GM19099 (cell line): ENCODE results near the gene TTI1.

Experiments
- POLR2A ChIP-seq: IDR thresholded peaks from 3 replicates; pipeline ENCODE4 v1.6.1; 2011; ENCODE audit warnings: low read depth; ENCODE audit not compliant: insufficient read length; ENCODE audit errors: extremely low read depth

Gene TTI1

GRCh38 chr20:37946946-37947345 lies 86.3 kb downstream of the TTI1 start:
- no peak for TF ChIP-seq POLR2A

DNA sequence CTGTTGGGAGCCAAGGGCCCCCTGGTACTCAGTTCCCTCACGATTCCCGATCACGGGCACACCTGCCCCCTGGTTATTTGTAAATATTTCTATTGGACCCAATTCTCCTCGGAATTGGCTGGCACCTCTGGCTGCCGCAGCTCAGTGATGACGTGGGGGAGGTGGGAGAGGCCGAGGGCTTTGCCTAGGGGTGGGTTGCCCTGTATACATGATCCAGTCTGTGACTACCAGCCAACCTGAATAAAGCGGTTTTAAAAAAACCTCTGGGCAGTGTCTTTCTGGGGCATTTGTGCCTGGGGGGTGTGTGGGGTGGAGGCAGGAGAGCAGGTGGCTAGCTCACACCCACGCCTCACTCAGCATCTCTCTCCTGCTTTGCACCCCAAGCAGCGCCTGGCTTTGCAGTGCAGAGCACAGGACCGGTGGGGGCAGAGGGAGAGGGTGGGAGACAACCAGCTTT lies 88.1 kb downstream of the TTI1 start:
- no peak for TF ChIP-seq POLR2A

DNA sequence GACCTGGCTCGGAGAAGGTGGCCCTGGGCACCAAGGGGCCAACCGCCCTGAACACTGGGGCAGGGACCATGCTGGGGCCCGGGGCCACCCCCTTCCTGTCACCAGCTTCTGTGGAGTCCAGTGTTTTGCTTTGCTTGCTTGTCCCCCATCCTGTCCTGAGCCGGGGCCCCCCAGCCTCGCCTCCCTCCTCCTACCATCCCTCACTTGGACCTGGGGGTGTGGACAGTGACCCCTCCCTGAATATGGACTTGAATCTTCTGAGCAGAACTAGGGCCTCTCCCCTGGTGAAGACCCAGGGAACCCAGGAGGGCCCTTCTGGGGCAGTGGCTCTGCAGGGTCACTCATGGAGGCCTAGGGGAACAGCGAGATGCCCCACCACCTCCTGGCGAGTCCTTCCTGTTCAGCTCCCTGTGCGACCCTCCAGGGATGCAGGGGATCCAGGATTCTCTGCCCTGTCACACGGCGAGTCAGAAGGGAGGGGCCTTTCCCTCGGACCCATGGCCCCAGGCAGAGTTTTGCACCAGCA lies 88.7 kb downstream of the TTI1 start:
- no peak for TF ChIP-seq POLR2A

DNA sequence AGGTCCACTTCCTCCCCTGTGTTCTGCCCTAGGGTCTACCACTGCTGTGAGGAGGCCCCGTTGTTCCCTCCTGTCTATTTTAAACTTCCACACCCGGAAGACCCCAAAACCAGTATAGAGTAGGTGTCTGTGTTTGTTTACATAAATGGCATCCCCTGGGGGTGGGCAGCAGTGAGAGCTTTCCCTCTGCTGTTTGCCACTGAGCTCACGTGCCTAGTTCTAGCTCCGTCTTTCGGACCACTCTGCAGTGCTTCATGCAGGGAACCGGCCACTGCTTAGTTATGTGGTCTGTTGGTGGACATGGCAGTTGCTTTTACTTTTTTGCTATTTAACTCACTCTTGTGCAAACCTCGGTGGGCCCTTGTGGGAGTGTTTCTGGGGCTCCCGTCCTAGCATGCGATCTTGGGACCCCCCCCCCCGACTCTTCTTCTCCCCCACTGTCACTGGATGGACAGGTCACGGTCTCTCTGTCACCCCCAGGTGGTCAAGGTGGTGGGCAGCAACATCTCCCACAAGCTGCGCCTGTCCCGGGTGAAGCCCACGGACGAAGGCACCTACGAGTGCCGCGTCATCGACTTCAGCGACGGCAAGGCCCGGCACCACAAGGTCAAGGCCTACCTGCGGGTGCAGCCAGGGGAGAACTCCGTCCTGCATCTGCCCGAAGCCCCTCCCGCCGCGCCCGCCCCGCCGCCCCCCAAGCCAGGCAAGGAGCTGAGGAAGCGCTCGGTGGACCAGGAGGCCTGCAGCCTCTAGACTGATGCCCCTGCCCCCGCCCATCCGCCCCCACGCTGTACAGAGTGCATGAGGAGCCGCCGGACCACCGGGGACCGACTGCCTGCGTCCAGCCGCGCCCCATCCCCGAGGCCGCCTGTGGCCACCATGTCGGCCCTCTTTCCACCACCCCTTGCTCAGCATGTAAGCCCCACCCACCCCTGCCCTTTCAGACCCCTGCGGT lies 89.5 kb downstream of the TTI1 start:
- TF ChIP-seq POLR2A: no peak

- TF ChIP-seq POLR2A: no peak
Observed at GRCh38 chr20:37943033-37943432, 90.2 kb downstream of the TTI1 start.

GRCh38 chr20:37941992-37942391 lies 91.3 kb downstream of the TTI1 start:
- no peak for TF ChIP-seq POLR2A

GRCh38 chr20:37941332-37941731 lies 91.9 kb downstream of the TTI1 start:
- TF ChIP-seq POLR2A: no peak

DNA sequence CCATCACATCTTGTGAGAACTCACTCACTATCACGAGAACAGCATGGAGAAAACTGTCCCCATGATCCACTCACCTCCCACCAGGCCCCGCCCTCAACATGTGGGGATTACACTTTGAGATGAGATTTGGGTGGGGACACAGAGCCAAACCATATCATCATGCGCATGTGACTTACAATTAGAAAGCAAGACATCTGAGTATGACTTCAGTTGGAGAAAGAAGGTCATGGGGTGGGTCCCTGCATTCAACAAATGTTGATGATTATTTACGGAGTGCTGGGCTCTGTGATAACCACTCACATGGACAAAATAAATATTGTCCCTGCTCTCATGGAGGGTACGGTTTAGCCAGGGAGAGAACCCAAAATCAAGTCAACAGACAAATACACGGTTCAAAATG lies 92.4 kb downstream of the TTI1 start:
- no peak for TF ChIP-seq POLR2A

GRCh38 chr20:37939701-37940560 lies 93.3 kb downstream of the TTI1 start:
- TF ChIP-seq POLR2A: no peak

- TF ChIP-seq POLR2A: no peak
Observed at GRCh38 chr20:37938954-37939353, 94.3 kb downstream of the TTI1 start.

DNA sequence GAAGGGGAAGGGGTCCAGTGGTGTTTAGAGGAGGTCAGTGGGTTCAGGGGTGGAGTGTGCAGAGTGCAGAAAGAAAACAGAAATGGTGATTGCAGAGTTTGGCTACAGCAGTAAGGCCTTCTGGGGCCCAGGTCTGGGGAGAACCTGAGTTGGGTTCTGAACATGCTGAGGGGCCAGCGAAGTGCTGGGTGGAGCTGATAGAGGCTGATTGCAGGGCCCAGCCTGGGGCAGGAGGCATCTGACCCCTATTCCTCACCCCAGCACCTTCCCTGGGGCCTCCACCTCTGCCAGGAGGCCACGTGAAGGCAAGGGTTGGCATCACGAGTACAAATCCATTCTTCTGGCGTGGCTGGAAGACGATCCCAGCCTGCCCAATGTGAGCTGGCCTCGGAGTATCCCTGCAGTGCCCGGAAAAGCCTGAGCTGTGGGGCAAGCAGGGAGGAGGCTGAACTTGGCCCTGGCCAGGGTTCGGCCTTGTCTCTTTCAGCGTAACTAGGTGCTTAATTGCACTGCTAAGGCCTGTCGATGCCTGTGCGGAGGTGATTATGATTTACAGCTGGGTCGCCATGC lies 95.0 kb downstream of the TTI1 start:
- TF ChIP-seq POLR2A: no peak

- TF ChIP-seq POLR2A: no peak
Observed at GRCh38 chr20:37937686-37938085, 95.6 kb downstream of the TTI1 start.

GRCh38 chr20:37936451-37936850 lies 96.8 kb downstream of the TTI1 start:
- TF ChIP-seq POLR2A: no peak

GRCh38 chr20:37936041-37936440 lies 97.2 kb downstream of the TTI1 start:
- TF ChIP-seq POLR2A: no peak

- TF ChIP-seq POLR2A: no peak
Observed at GRCh38 chr20:37935435-37935834, 97.8 kb downstream of the TTI1 start.

DNA sequence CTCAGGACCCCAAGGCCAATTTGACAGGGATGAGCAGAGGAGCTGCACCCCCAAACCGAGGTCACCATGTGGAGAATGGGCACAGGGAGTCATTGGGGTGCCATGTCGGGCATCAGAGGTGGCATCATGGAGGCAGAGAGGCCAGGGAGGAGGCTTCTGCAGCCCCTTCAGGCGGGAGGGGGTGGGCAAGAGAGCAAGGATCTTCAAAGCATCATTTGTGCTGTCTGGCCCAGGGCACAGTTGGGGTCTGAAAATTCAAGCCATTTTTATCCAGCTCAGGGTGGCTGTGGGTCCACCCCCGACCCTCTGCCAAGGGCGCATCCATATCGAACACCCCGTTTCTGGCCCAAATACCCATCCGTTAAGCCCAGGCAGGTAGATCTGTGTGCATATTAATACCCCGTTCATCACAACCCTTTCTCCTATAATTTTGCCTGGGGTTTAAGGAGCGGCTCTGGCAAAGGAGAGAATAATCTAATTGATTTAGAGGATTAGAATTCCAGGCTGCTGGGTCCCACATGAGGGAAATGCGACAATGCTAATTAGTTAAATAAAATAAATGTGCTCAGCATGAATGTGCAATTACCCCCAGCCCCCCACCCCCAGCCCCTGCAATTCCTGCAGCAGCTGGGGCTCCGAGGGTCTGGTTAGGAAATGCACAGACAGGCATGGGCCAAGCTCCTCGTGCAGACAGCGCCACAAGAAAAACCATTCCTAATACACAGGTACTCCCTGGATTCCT lies 98.5 kb downstream of the TTI1 start:
- no peak for TF ChIP-seq POLR2A
